ENCODE results near the gene CCDC6. TPM values are rescaled to one million over a fixed set of nuclear protein-coding genes. Genes with fewer than 3 reads are reported as not detected.
"Not testable (repeated sequence)": the region's sequence is repeated elsewhere in the genome, so short reads cannot be mapped to it uniquely, and the experiment has no call there.

CCDC6 gene
- total RNA-seq, 2 donors from 2014 or later, result 48.1 to 65.0 TPM

DNA sequence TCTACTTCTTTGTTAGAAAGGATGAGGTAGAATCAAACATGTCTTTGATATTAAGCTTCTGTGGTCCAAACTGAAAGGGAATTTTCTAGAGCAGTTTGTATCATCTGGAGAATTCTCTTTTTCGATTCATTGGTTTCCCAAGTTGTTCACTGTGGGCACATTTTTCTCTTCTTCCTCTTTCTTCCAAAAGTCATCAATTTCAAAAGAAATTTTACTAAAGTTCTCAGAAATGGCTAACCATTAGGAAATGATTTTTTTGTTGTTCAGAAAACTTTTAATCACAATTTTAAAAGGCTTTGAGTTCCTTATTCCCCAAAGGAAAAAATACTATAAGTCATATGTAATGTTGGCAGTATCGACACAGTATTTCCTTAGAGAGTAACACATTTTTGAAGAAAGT lies 28.3 kb upstream of the CCDC6 start:
- no peak for DNase-seq (ENCODE audit: low spot score)
- 89% methylated on average over 2 of the region's 2 CpGs for WGBS
- no peaks in the 10 kb centered on the region for H3K36me3 ChIP-seq
- no peak overlapping the region for H3K4me3 ChIP-seq
- TF ChIP-seq POLR2A (IDR thresholded peaks at IDR 0.05) (no peak), POLR2AphosphoS5 (IDR thresholded peaks at IDR 0.05) (no peak)
- TF ChIP-seq, protein P1, sequence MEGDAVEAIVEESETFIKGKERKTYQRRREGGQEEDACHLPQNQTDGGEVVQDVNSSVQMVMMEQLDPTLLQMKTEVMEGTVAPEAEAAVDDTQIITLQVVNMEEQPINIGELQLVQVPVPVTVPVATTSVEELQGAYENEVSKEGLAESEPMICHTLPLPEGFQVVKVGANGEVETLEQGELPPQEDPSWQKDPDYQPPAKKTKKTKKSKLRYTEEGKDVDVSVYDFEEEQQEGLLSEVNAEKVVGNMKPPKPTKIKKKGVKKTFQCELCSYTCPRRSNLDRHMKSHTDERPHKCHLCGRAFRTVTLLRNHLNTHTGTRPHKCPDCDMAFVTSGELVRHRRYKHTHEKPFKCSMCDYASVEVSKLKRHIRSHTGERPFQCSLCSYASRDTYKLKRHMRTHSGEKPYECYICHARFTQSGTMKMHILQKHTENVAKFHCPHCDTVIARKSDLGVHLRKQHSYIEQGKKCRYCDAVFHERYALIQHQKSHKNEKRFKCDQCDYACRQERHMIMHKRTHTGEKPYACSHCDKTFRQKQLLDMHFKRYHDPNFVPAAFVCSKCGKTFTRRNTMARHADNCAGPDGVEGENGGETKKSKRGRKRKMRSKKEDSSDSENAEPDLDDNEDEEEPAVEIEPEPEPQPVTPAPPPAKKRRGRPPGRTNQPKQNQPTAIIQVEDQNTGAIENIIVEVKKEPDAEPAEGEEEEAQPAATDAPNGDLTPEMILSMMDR (IDR thresholded peaks at IDR 0.05), result no peak
- no peak overlapping the region for H3K27ac ChIP-seq
- no peaks in the 10 kb centered on the region for H3K9me3 ChIP-seq
- H3K4me1 ChIP-seq (replicated peaks), result no peaks in the 10 kb centered on the region
- intact Hi-C loops (cut with DNase I), result no loop called here
- no peaks in the 10 kb centered on the region for H3K27me3 ChIP-seq (replicated peaks; ENCODE audit: insufficient read depth)

DNA sequence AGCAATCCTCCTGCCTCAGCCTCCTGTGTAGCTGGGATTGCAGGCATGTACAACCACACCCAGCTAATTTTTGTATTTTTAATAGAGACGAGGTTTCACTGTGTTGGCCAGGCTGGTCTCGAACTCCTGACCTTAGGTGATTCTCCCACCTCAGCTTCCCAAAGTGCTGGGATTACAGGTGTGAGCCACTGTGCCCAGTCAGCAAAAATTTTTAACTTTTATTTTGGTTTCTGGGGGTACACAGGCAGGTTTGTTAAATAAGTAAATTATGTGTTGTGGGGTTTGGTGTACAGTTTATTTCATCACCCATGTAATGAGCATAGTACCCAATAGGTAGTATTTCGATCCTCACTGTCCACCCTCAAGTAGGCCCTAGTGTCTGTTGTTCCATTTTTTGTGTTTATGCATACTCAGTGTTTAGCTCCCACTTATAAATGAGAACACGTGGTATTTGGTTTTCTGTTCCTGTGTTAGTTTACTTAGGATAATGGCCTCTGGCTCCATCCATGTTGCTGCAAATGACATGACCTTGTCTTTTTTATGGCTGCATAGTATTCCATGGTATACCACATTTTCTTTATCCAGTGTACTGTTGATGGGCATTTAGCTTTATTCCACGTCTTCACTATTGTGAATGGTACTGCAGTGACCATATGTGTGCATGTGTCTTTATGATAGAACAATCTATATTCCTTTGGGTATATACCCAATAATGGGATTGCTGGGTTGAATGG lies 24.6 kb upstream of the CCDC6 start:
- intact Hi-C loops (cut with DNase I); H3K36me3 ChIP-seq; DNase-seq (ENCODE audit: low spot score); H3K27ac ChIP-seq; H3K9me3 ChIP-seq; H3K4me1 ChIP-seq (replicated peaks); H3K27me3 ChIP-seq (replicated peaks; ENCODE audit: insufficient read depth); H3K4me3 ChIP-seq: not testable (repeated sequence)
- WGBS, result 86% methylated on average over 5 of the region's 5 CpGs

DNA sequence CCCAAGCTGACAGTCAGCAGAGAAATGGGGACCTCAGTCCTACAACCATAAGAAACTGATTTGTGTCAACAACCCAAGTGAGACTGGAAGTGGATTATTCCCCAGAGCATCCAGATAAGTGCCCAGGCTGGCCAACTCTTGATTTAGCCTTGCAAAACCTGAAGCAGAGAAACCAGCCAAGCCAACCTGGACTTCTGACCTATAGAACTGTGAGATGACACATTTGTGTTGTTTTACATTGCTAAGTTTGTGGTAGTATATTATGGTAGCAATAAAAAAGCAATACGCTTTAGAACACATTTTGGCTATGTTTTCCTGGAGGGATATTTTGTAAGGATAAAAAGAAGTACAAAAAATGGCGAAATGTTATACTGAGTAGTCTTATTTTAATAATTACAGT lies 19.7 kb upstream of the CCDC6 start:
- H3K27ac ChIP-seq, result no peak overlapping the region
- no peaks in the 10 kb centered on the region for H3K4me1 ChIP-seq (replicated peaks)
- H3K4me3 ChIP-seq, result no peak overlapping the region
- TF ChIP-seq, protein P1 (IDR thresholded peaks at IDR 0.05), result no peak
- TF ChIP-seq POLR2AphosphoS5 (IDR thresholded peaks at IDR 0.05), result no peak
- WGBS, result 96% methylated on average over 2 of the region's 2 CpGs
- H3K9me3 ChIP-seq, result no peaks in the 10 kb centered on the region
- no peaks in the 10 kb centered on the region for H3K36me3 ChIP-seq
- no peaks in the 10 kb centered on the region for H3K27me3 ChIP-seq (replicated peaks; ENCODE audit: insufficient read depth)
- no peak for DNase-seq (ENCODE audit: low spot score)
- intact Hi-C loops (cut with DNase I), result no loop called here

DNA sequence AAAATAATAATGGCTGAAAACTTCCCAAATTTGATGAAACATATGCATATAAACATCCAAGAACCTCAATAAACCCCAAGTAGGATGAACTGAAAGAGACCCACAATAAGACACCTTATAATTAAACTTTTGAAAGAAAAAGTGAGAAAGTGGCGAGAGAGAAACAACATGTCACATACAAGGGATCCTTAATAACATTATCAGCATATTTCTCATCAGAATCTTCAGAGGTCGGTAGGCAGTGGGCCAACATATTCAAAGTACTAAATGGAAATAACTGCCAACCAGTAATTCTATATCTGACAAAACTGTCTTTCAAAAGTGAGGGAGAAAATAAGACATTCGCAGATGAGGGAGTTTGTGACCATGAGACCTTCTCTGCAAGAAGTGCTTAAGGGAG lies 16.6 kb upstream of the CCDC6 start:
- Histone ChIP-seq H3K36me3 (no peaks in the 10 kb centered on the region), H3K9me3 (no peaks in the 10 kb centered on the region), H3K4me3 (no peak overlapping the region), H3K27me3 (replicated peaks; ENCODE audit: insufficient read depth) (no peaks in the 10 kb centered on the region), H3K27ac (no peak overlapping the region), H3K4me1 (replicated peaks) (no peaks in the 10 kb centered on the region)
- DNase-seq (ENCODE audit: low spot score), result no peak
- intact Hi-C loops (cut with DNase I), result no loop called here
- 56% methylated on average over 3 of the region's 3 CpGs for WGBS
- TF ChIP-seq POLR2A (IDR thresholded peaks at IDR 0.05) (no peak), POLR2AphosphoS5 (IDR thresholded peaks at IDR 0.05) (no peak)
- TF ChIP-seq, protein P1 (IDR thresholded peaks at IDR 0.05), result no peak

DNA sequence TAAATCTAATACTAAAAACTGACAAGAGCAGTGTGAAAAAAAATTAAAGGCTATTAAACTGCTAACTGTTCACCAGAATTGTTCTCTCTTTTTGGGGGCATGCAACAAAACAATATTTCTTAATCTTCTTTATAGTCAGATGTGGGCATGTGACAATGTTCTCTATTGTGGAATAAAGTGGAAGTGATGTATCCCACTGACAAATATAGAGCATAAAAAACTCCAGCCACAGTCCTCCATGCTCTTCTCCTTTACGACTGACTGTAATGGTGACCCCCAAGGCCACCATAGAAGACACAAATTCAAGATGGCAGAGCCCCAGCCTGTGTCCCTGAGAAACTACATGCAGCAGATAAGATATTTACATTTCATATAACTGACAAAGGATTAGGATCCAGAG lies 11.6 kb upstream of the CCDC6 start:
- intact Hi-C loops (cut with DNase I), result no loop called here
- no peaks in the 10 kb centered on the region for H3K9me3 ChIP-seq
- no peaks in the 10 kb centered on the region for H3K4me1 ChIP-seq (replicated peaks)
- no peaks in the 10 kb centered on the region for H3K36me3 ChIP-seq
- H3K4me3 ChIP-seq, result no peak overlapping the region
- no peaks in the 10 kb centered on the region for H3K27me3 ChIP-seq (replicated peaks; ENCODE audit: insufficient read depth)
- no peak for DNase-seq (ENCODE audit: low spot score)
- no peak overlapping the region for H3K27ac ChIP-seq
- 74% methylated on average over 1 of the region's 1 CpG for WGBS
- TF ChIP-seq POLR2A (IDR thresholded peaks at IDR 0.05) (no peak), POLR2AphosphoS5 (IDR thresholded peaks at IDR 0.05) (no peak)
- TF ChIP-seq, protein P1 (IDR thresholded peaks at IDR 0.05), result no peak

Measured in prostate gland (tissue), 2 donors.